RWPE1 (cell line): ENCODE measurements around the gene PFDN6.

Experiments used
- CTCF ChIA-PET: fragments of 350-600 bp; sonication (Branson Sonifier 250); formaldehyde crosslinking; extraction: SDS; loops from one replicate; lab custom pipeline; 2021; lab: Yijun Ruan, JAX
- POLR2A ChIA-PET: fragments of 400-600 bp; formaldehyde crosslinking; extraction: SDS; loops from one replicate; lab custom pipeline; 2020; ENCODE audit warnings: antibody characterized with exemption; ENCODE audit not compliant: low non-redundant PET; lab: Yijun Ruan, JAX
- DNase-seq: peaks from one replicate; pipeline ENCODE4 v3.0.0; 2012; ENCODE audit warnings: low spot score
- H3K27ac ChIP-seq: fragments of 450-650 bp; 2 replicates; pipeline ENCODE4 v1.5.1; 2017
- TF ChIP-seq, protein P1 (sequence below): fragments of 450-650 bp; conservative IDR thresholded peaks from 2 replicates; pipeline ENCODE4 v1.5.1; 2017; ENCODE audit warnings: low read depth, mild to moderate bottlenecking

The PFDN6 gene

DNA sequence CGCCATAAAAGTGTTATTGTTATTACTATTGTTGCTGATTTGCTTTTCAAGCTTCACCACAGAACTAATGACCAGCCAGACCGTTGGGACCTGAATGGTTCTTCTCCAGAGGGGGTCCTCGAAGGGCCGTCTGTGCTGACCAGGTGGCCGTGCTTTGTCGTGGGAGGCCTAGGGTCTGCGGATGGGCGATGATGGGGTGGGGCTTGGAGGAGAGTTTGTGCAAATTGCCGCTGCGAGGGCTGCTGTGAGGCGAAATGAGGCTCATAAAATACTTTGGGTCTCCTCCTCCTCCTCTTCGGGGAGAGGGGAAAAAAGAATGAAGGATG lies 34.2 kb downstream of the PFDN6 start:
- CTCF ChIA-PET, result no interaction called here
- TF ChIP-seq, protein P1, sequence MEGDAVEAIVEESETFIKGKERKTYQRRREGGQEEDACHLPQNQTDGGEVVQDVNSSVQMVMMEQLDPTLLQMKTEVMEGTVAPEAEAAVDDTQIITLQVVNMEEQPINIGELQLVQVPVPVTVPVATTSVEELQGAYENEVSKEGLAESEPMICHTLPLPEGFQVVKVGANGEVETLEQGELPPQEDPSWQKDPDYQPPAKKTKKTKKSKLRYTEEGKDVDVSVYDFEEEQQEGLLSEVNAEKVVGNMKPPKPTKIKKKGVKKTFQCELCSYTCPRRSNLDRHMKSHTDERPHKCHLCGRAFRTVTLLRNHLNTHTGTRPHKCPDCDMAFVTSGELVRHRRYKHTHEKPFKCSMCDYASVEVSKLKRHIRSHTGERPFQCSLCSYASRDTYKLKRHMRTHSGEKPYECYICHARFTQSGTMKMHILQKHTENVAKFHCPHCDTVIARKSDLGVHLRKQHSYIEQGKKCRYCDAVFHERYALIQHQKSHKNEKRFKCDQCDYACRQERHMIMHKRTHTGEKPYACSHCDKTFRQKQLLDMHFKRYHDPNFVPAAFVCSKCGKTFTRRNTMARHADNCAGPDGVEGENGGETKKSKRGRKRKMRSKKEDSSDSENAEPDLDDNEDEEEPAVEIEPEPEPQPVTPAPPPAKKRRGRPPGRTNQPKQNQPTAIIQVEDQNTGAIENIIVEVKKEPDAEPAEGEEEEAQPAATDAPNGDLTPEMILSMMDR, result no peak
- peak overlapping the region; percentile 95 for H3K27ac ChIP-seq

DNA sequence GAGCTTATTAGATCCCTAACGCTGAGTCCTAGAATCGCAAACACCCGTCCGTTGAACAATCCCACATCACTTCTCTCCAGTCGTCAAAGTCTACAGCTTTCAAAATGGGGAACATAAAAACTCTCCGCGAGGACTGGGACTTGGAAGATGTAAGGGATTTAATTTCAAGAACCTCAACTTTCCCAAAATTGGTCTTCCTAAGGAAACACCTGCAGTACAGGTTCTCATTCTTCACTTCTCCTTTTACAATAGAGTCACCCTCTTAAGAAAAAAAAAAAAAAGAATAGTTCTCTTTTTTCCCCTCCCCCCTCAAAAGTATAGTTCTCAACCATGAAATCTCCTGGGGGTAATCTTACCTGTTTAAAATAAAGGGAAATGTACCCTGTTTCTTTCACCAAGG lies 34.7 kb downstream of the PFDN6 start:
- peak overlapping the region; percentile 95 for H3K27ac ChIP-seq
- POLR2A ChIA-PET, result no interaction called here
- TF ChIP-seq, protein P1, result no peak
- no peak for DNase-seq
- CTCF ChIA-PET, result no interaction called here

More for the DNA sequence above, 34.2 kb downstream of the PFDN6 start:
- no peak for DNase-seq
- POLR2A ChIA-PET, result interaction anchor here (0.7 kb wide), 1 partner anchor 52 kb away, joined by 3 read pairs; the partner anchor contains the start of genes RPS18 and VPS52

DNA sequence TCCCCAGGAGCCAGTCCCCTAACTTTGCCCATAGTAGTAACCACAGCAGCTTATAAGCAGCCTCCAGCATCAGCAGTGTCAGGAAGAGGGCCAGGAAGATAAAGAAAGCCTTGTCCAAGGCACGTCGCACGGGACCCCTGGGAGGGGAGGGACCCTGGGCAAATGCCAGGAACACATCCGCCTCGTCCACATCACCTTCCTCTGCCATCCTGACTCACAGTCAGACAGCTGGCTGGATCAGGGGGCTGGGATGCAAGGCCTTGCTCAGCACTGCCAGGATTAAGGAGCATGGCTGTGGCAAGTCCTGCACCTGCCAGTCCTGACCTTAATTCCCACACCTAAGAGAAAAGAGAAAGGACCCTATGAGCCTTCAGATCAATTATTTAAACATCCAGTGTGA lies 39.7 kb downstream of the PFDN6 start:
- DNase-seq, result no peak
- ChIA-PET POLR2A (no interaction called here), CTCF (interaction anchor here (0.5 to 0.7 kb wide), 2 partner anchors 16 to 55 kb away, joined by 3 read pairs; no protein-coding TSS in a partner anchor)
- H3K27ac ChIP-seq, result no peak overlapping the region
- TF ChIP-seq, protein P1, result no peak

DNA sequence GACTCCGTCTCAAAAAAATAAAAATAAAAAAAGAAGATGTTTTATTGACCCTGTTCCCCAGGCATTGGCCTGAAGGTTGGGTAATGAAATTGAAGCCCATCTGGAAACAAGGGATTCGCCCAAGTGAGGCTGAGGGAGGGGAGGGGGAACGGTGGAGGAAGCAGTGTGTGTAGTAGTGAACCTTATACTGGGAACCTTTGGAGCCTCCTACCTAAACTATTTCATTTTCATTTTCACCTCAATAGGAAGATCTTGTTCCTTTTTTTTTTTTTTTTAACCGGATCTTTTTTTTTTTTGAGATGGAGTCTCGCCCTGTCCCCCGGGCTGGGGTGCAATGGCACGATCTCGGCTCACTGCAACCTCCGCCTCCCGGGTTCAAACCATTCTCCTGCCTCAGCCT lies 41.3 kb downstream of the PFDN6 start:
- ChIA-PET CTCF (no interaction called here), POLR2A (no interaction called here)
- H3K27ac ChIP-seq, result no peak overlapping the region
- TF ChIP-seq, protein P1, result no peak
- DNase-seq, result no peak

DNA sequence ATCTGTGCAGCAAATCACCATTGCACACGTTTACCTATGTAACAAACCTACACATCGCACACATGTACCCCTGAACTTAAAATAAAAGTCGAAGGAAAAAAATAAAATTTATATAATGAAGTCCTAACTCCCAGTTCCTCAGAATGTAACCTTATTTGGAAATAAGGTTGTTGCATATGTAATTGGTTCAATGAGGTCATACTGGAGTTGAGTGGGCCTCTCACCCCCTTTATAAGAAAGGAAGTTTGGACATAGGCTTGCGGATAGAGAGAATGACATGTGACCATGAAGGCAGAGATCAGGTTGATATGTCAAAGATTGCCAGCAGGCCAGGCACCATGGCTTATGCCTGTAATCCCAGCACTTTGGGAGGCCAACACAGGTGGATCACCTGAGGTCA lies 44.3 kb downstream of the PFDN6 start:
- TF ChIP-seq, protein P1, result no peak
- POLR2A ChIA-PET, result no interaction called here
- CTCF ChIA-PET, result interaction anchor here (0.8 kb wide), 1 partner anchor 11 kb away, joined by 3 read pairs; no protein-coding TSS in a partner anchor
- DNase-seq, result no peak
- no peak overlapping the region for H3K27ac ChIP-seq

DNA sequence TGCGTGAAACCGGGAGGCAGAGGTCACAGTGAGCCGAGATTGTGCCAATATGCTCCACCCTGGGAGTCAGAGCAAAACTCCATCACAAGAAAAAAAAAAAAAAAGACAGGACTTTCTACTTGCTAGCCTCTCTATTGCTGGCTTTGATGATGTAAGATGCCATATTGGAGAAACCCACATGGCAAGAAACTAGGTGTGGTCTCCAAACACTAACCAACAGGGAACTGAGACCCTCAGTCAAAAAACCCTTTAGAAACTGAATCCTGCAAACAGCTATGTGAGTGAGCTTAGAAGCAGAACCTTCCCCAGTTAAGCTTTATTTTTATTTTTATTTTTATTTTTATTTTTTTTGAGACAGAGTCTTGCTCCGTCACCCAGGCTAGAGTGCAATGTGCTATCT lies 46.5 kb downstream of the PFDN6 start:
- no peak overlapping the region for H3K27ac ChIP-seq
- CTCF ChIA-PET, result interaction anchor here (0.8 to 0.9 kb wide), 2 partner anchors 9 to 55 kb away, joined by 3 to 7 read pairs; no protein-coding TSS in a partner anchor
- TF ChIP-seq, protein P1, result no peak
- DNase-seq, result no peak
- POLR2A ChIA-PET, result no interaction called here
